GM21447 (cell line): ENCODE results near the gene BLTP3A.
"Not testable (repeated sequence)": the region's sequence is repeated elsewhere in the genome, so short reads cannot be mapped to it uniquely, and the experiment has no call there.

Experiments used
- ATAC-seq: cut with Tn5 transposase; IDR thresholded peaks from one replicate; pipeline ENCODE4 v1.9.1; 2021; ENCODE audit not compliant: unreplicated experiment

The BLTP3A gene

DNA sequence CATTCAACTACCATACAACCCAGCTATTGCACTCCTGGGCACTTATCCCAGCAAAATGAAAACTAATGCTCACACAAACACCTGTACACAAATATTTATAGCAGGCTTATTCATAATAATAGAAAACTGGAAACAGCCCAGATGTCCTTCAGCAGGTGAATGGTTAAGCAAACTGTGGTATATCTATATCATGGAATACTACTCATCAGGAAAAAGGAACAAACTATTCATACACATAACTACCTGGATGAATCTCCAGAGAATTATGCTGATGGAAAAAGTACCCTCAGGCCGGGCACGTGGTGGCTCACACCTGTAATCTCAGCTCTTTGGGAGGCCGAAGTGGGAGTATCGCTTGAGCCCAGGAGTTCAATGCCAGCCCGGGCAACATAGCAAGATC, 3.8 kb upstream of the BLTP3A start:
- no peak for ATAC-seq

DNA sequence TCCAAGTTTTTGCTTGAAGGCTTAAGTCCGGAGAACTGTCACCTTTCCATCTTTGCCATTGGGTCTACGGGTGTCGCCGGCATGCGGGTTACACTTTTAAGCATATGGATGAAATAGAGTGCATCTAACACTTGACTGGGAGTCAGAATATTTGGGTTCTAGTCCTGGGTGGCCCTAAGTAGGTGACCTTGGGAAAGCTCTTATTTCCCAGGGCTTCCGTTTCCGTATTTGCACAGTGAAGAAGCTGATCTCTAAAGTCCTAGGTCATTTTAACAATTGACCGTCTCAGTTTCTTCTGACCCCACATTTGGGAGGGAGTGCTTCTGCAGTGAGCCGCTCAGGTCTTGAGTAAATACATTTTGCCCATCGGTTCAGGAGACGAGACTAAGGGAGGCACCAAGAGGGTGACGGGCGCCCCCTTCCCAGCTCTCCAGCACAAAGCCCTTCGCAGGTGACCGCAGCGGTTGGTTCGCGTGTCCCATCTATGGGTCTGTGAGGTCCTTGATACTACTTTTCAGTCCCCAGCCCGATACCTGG, 651 bp upstream of the BLTP3A start:
- peak; percentile 40 for ATAC-seq

DNA sequence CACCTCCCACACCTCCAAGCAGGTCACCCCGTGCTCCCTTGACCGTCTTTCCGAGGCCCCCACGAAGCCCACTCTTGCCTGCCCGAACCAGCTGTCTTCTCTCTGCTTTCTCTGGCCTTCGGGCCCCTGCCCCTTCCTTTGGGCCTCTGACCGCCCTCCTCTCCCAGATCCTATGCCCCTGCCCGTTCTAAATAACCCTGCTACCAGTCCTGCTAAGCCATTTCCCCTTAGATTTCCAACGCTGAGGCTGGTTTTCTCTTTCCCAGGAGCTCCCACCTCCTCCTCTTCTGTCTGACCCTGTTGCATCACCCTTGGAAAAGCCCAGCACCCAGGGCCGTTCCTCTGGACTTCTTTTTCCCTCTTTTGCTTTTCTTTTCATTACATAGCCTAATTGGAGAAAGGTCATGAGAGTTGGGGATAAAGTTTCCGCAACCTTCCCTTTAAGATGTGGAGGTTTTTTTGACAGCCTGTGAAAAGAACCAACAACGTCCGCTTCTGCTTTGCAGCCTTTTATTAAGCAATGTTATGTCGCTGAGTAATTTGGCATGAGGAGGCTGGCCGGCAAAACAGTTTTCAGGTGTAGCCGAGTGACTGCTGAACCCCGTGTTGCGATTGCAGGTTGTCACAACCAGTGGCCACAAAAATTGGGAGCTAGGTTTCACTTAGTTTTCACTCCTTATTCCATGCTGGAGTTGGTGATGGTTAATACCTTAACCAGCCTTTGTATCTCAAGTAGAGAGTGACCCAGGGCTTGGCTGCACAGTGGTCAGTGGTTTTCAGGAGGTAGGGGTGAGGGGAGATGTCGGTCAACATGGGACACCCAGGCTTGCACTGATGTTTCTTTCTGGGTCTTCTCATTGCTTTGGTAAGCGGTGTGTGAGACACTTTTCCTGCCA, 970 bp downstream of the BLTP3A start:
- ATAC-seq = no peak

DNA sequence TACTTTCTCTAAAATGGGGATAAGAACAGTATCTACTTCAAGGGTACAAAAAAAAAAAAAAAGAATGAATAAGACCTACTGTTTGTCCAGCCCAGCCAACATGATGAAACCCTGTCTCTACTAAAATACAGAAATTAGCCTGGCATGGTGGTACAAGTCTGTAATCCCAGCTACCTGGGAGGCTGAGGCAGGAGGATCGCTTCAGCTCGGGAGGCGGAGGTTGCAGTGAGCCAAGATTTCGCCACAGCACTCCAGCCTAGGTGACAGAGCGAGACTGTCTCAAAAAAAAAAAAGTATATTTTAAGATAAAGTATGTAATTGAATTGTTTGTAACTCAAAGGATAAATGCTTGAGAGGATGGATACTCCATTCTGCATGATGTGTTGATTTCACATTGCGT, 2.0 kb downstream of the BLTP3A start:
- ATAC-seq = no peak

DNA sequence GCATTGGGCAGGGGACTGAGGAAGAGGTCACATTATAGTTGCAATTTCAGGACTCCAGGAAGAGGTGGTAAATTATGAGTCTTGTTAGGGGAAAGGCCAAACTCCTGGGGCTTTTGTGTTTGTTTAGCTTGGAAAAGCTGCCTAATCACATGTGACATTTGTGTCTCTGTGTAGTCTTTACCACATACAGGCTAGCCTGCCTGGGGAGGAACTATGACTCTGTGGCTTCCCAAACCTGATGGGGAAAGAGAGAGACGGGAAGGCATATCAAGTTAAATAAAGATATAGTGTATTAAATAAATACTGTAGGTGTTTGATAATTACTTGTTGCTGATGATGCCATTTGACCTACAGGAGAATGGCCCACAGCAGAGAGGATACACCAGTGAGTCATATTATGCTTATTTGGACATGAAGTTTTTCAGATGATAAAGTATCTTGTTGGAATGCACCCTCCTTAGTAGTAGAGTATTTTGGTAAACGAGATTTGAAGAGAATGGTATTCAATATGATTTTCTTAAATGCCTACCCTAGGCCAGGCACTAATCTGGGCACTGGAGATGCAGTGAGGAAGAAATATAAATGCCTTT, 4.0 kb downstream of the BLTP3A start:
- no peak for ATAC-seq

DNA sequence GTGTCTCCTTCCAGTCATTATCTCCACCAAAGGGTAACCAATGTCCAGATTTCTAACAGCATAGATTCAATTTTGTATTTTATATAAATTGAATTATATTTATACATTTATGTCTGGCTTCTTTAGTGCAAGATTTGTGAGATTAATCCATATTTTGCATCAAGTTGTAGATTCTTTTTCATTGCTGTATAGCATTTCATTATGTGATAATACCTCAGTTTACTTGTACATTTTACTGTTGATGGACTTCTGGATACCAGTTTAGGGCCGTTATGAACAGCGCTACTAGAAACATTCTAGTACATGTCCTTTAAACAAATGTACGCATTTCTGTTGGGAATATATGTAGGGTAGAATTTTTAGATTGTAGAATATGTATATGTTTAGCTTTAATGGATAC, 6.2 kb downstream of the BLTP3A start:
- ATAC-seq = no peak

DNA sequence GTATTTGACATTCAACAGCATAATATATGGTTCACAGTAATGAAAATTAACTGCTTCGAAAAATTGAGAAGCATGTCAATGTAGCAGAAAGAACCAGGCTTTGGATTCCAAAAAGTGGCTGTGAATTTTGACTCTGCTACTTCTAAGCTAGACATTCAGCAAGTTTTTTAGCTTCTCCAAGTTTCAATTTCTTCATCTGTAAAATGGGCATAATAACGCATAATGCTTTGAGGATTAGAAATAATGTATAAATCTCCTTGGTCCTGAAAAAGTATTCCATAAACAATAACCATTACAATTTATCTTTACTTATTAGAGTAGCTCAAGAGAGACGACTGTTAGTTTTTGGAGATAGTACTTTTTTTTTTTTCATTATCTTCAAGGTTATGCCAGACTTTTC, 7.7 kb downstream of the BLTP3A start:
- ATAC-seq = no peak

DNA sequence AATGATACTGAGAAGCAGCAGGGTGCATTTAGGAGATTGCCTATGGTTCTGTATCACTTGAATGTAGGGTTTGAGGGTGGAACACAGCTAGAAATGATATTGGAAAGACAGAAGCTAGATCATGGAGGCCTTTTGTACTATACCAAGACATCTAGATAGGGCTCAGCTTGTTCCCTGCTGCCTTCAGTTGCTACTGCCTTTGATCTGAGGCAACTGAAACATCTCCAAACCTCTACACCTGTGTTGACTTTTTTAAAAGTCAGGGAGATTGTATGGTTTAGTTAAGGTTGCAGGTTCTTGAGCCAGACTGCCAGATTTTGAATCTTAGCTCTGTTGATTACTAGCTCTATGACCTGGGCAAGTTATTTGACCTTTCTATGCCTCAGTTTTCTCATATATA, 12.7 kb downstream of the BLTP3A start:
- no peak for ATAC-seq

DNA sequence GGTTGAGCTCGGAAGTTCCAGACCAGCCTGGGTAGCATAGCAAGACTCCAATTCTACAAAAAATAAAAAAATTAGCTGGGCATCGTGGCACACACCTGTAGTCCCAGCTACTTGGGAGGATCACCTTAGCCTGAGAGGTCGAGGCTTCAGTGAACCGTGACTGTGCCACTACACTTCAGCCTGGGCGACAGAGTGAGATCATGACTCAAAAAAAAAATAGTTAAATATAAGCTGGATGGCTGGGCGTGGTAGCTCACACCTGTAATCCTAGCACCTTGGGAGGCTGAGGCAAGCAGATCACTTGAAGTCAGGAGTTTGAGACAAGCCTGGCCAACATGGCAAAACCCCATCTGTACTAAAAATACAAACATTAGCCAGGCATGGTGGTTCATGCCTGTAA, 13.2 kb downstream of the BLTP3A start:
- not testable (repeated sequence) for ATAC-seq

DNA sequence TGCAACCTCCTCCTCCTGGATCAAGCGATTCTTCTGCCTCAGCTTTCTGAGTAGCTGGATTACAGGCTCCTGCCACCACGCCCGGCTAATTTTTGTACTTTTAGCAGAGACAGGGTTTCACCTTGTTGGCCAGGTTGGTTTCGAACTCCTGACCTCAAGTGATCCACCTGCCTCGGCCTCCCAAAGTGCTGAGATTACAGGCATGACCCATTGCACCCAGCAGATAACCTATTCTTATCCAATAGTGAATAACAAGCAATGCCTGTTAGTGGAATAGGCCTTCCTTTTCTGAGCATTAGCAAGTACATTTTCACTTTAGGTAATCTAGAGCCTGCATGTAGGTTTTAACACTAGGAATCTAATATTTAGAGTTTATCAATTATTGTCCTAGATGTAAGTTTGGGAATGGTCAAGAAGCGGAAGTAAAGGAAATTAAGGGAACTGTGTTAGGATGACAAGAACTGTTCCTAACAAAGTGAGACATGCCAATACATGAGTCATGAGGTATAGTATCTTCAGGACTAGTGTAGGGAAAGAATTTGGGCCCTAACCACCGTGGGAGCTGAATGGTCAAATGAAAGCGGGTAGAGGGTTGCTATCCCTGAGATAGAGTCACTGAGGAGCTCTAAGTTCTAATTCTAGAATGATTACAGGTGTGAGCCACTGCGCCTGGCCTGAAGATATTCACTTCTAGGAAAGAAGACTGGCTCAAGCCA, 15.0 kb downstream of the BLTP3A start:
- ATAC-seq = no peak

DNA sequence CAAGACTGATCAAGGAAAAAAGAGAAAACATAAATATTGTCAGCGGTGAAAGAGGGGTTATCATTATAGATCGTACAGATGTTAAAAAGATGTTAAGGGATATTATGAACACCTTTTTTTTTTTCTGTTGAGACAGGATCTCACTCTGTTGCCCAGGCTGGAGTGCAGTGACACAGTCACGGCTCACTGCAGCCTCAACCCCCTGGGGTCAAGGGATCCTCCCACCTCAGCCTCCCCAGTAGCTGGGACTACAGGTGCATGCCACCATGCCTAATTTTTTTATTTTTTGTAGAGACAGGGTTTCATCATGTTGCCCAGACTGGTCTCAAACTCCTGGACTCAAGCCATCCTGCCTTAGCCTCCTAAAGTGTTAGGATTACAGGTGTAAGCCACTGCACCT, 16.6 kb downstream of the BLTP3A start:
- ATAC-seq = not testable (repeated sequence)

DNA sequence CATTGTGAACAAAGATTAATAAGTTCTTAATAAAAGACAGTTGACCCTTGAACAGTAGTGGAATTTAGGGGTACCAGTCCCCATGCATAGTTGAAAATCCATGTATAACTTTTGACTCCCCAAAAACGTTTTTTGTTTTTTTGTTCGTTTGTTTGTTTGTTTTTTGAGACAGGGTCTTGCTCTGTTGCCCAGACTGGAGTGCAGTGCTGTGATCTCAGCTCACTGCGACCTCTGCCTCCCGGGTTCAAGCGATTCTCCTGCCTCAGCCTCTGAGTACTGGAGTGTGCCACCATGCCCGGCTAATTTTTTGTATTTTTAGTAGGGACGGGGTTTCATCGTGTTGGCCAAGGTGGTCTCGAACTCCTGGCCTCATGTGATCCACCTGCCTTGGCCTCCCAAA, 17.5 kb downstream of the BLTP3A start:
- not testable (repeated sequence) for ATAC-seq

DNA sequence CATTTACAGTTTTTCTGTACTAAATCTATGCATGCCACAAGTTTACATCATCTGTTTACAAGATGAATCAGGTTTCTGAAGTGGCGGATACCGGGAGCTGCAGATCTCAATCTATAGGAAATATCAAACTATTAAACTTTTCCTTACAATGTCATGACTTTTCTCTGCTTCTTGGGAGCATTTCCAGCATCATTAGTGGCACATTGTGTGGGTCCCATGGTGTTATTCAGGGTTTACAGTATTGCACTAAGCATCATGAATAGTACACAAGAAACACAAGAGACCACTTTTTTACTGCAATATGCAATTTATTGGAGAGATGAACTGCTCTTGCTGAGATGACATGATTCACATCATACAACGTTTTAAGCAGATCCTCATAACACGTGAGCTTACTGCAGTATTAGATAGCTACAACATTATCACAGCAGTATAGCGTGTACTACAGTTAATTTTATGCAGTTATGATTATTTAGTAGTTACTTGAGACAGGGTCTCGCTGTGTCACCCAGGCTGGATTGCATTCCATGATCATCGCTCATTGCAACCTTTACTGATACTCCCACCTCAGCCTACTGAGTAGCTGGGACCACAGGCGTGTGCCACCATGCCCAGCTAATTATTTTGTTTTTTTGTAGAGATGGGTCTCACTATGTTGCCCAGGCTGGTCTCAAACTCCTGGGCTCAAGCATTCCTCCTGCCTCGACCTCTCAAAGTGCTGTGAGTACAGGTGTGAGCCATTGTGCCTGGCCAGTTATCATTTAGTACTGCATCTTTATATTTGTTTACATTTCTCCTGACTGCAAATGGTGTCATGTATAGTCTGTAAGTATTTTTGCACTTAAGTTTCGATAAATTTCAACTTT, 18.4 kb downstream of the BLTP3A start:
- ATAC-seq = no peak

DNA sequence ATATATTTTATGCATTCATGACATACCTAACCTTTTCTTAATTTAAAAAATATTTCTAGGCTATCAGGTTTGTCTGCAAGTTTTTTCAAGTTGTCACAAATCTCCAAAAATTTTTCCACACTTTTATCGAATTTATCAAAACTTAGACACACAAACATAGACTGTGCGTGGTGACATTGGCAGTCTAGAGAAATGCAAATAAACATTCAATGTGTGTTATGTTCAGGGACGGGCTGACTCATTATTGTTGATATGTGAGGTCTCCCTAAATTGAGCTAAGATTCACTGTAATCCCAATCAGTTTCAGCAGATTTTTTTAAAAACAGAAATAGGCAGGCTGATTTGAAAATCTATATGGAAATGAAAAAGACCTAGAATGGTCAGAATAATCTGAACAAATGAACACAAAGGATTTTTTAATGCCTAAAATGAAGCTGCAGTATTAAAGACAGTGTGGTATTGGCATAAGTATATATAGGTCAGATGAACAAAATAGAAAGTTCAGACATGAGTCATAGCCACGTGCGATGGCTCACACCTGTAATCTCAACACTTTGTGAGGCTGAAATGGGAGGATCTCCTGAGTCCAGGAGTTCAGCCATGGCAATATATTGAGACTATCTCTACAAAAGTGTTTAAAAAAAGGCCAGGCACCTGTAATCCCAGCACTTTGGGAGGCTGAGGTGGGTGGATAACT, 19.2 kb downstream of the BLTP3A start:
- peak; percentile 83 for ATAC-seq

DNA sequence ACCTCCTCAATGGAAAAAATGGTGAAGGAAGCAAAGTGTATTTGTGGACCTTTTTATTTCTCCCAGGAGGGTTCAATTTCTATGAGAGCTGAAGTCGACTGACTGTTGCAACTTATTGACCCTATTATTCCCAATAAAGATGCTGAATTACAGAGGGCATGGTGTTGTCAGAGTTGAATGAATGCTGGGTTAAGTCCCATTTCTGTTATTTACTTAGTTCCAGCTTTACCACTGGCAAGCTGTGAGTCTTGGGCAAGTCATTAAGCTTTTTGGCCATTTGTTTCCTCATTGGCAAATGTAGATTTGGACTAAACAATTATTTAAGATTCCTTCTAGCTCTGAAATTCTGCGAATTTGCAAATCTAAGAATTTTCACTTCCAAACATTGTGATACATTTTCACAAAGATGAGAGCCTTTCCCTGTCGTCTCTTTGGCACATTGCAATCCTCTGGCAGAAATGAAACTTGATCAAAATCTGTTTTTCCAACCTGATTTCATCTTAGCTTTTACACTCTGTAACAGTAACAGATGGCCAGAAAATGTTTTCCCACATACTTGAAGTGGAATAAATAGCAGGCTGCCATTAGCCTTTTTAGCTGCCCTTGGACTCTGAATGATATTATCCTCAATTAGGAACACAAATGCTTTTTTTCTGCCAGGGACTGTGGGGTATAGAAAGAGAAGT, 21.3 kb downstream of the BLTP3A start:
- no peak for ATAC-seq

DNA sequence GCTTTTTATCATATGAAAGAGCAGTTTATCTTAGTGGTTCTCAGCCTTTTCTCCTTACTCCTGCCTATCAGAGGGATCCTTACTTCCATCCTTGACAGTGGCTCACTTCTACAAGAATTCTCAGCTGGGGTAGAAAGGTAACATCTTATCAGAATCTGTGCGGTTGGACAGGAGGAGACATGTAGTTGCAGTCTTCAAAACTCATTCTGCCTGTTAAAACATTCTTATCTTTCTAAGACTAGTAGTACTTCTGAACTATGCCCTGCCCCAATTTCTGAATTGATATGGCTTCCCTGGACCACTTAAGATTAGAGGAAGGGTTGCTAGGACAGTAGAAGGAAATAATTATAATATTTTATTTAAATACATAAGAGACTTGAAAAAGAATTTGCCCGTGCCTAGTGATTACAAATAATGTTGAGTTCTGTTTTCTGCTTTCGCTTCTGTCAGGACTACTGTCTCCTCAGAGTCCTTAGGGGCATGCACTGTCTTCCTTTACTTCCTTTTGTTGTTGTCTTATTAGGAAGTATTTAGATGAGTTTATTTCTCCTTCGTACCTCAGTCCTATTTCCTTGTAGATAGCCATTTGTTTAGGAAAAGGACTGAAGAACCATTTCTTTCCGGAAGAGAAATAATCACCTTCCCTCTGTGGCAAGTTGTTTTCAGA, 24.9 kb downstream of the BLTP3A start:
- no peak for ATAC-seq

DNA sequence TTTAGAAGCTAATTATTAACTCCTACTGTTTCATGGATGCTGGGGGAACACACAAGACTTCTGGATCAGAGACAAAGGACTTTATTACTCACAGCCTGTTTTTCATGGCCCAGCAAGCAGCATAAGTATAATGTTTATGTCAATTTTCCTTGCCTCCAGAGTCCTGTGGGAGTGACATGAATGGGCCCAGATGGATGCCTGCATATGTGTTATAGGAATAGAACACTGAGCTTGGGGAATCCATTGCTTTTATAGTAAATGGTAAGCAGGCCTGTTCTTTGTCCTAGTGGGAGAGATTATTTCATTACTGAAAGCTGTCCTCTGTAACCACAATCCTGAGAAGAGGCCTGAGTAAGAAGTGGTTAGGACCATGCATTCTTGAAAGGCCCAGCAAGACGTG, 25.6 kb downstream of the BLTP3A start:
- no peak for ATAC-seq

DNA sequence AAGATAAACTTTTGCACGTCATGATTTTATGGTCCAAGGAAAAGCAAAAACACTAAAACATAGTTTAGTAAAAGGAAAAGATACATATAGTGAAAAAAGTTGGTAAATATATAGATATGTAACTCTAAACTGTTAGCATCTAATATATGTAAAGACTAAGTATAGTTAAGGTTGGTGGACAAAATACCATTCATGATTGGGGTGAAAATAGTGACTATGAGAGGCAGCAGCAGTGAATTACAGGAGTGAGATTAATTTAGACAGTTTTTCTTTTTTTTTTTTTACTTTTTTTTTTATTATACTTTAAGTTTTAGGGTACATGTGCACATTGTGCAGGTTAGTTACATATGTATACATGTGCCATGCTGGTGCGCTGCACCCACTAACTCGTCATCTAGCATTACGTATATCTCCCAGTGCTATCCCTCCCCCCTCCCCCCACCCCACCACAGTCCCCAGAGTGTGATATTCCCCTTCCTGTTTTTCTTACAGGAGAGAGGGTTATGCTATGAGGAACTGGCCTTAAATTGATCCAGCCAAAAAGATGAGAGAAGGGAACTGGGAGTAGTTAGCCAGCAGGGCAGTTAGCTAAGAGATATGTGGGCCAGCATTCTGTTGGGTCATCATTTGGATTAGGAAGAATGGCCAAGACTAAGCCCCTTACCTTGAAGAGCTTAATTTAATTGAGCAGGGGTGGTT, 27.1 kb downstream of the BLTP3A start:
- not testable (repeated sequence) for ATAC-seq
